Measurements from ENCODE around the gene PIK3C2G. TPM values are rescaled to one million over a fixed set of nuclear protein-coding genes. Genes with fewer than 3 reads are reported as not detected.

The PIK3C2G gene
- total RNA-seq, 1 experiment from 2014 or later, result not detected

GRCh38 chr12:18629916-18630315 is 368.6 kb downstream of the PIK3C2G start:
- H3K27ac ChIP-seq (ENCODE audit: low read length), result no peak overlapping the region
- no peak for TF ChIP-seq SIN3A (IDR thresholded peaks at IDR 0.05; ENCODE audit: borderline replicate concordance, insufficient read depth, low read depth, low read length)
- no peak for TF ChIP-seq REST (IDR thresholded peaks at IDR 0.05; ENCODE audit: insufficient read depth in 1 of 2, low read depth in 2 of 2, low read length in 1 of 2)
- no peak for TF ChIP-seq TCF7L2 (IDR thresholded peaks at IDR 0.05; ENCODE audit: low read depth, low read length)
- TF ChIP-seq CTCF (IDR thresholded peaks at IDR 0.05), result no peak
- no peak for TF ChIP-seq POLR2AphosphoS5 (IDR thresholded peaks at IDR 0.05; ENCODE audit: low read depth, low read length)
- no peaks in the 10 kb centered on the region for H3K27me3 ChIP-seq (ENCODE audit: control insufficient read depth, insufficient read depth, low read length)
- H3K9me3 ChIP-seq (ENCODE audit: control insufficient read depth, insufficient read depth, low read depth, low read length), result 0 out of 2 replicates have a peak, but pooled peaks cover 3% of the 10 kb centered on the region
- no TSS peak for BruUV-seq (replicated peaks)
- no peak for DNase-seq (ENCODE audit: low read depth, low spot score)
- H3K4me3 ChIP-seq (ENCODE audit: low read depth in 2 of 2, low read length in 2 of 2), result no peak overlapping the region
- ChIA-PET POLR2A (no interaction called here), CTCF (no interaction called here)
- H3K36me3 ChIP-seq (ENCODE audit: control insufficient read depth, insufficient read depth, low read length), result no peaks in the 10 kb centered on the region
- ATAC-seq, result no peak
- in situ Hi-C loops (cut with HindIII; ENCODE audit: low pct_unique_long_range_greater_than_20kb, low sequenced_read_pairs) (no loop called here), intact Hi-C loops (cut with micrococcal nuclease; ENCODE audit: unreplicated experiment) (no loop called here)
- no peaks in the 10 kb centered on the region for H3K4me1 ChIP-seq (ENCODE audit: control insufficient read depth, insufficient read depth, low read length)

GRCh38 chr12:18631339-18631738 is 370.0 kb downstream of the PIK3C2G start:
- intact Hi-C loops (cut with micrococcal nuclease; ENCODE audit: unreplicated experiment), result no loop called here
- no peak overlapping the region for H3K27ac ChIP-seq (ENCODE audit: low read length)
- in situ Hi-C loops (cut with HindIII; ENCODE audit: low pct_unique_long_range_greater_than_20kb, low sequenced_read_pairs), result no loop called here
- POLR2A ChIA-PET, result no interaction called here
- DNase-seq (ENCODE audit: low read depth, low spot score), result no peak
- CTCF ChIA-PET, result no interaction called here
- no TSS peak for BruUV-seq (replicated peaks)
- no peaks in the 10 kb centered on the region for H3K4me1 ChIP-seq (ENCODE audit: control insufficient read depth, insufficient read depth, low read length)
- H3K36me3 ChIP-seq (ENCODE audit: control insufficient read depth, insufficient read depth, low read length), result no peaks in the 10 kb centered on the region
- ATAC-seq, result no peak
- no peaks in the 10 kb centered on the region for H3K27me3 ChIP-seq (ENCODE audit: control insufficient read depth, insufficient read depth, low read length)
- H3K4me3 ChIP-seq (ENCODE audit: low read depth in 2 of 2, low read length in 2 of 2), result no peak overlapping the region
- no peak for TF ChIP-seq REST (IDR thresholded peaks at IDR 0.05; ENCODE audit: insufficient read depth in 1 of 2, low read depth in 2 of 2, low read length in 1 of 2)
- no peak for TF ChIP-seq POLR2AphosphoS5 (IDR thresholded peaks at IDR 0.05; ENCODE audit: low read depth, low read length)
- TF ChIP-seq TCF7L2 (IDR thresholded peaks at IDR 0.05; ENCODE audit: low read depth, low read length), result no peak
- TF ChIP-seq CTCF (IDR thresholded peaks at IDR 0.05), result no peak
- 0 out of 2 replicates have a peak, but pooled peaks cover 3% of the 10 kb centered on the region for H3K9me3 ChIP-seq (ENCODE audit: control insufficient read depth, insufficient read depth, low read depth, low read length)
